Raji (cell line): ENCODE data around the gene FUBP1.

Experiments used
- POLR2A ChIP-seq: IDR thresholded peaks from 2 replicates; pipeline ENCODE4 v1.6.1; 2011; ENCODE audit warnings: low read depth, low read length, control low read depth; ENCODE audit not compliant: insufficient read depth

Gene FUBP1

DNA sequence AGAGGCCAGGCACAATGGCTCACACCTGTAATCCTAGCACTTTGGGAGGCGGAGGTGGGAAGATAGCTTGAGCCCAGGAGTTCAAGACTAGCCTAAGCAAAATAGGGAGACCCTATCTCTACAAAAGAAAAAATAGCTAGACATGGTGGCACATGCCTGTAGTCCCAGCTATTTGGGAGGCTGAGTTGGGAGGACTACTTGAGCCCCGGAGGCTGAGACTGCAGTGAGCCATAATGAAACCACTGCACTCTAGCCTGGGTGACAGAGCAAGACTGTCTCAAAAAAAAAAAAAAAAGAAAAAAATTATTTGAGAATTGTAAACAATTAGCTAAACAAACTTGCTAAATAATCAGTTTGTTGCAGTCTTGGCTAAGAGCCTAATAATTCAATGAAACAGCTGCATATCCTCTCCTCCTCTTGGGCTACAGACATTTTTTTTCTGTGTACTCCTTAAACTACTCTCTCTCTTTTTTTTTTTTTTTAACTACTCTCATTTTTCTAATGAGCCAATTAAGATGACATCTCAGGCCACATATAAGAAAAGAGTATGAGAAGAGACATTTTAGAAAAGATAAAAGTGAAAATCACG is 15.3 kb upstream of the FUBP1 start:
- no peak for TF ChIP-seq POLR2A

DNA sequence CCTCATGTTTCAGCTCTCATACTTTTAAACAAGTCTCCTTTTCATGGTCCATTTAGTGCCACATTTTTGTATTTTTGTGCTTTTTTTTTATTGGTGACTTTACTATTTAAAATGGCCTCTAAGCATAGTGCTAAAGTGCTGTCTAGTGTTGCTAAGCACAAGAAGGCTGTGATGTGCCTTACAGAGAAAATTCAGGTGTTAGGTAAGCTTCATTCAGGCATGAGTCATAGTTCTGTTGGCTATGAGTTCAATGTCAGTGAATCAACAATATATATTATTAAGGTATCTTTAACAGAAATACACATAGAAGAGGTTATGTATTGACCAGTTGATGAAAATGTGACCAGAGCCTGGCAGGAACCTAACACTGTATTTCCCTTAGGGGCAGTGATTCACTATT is 12.8 kb upstream of the FUBP1 start:
- no peak for TF ChIP-seq POLR2A

GRCh38 chr1:77990629-77991204 is 11.8 kb upstream of the FUBP1 start:
- no peak for TF ChIP-seq POLR2A

DNA sequence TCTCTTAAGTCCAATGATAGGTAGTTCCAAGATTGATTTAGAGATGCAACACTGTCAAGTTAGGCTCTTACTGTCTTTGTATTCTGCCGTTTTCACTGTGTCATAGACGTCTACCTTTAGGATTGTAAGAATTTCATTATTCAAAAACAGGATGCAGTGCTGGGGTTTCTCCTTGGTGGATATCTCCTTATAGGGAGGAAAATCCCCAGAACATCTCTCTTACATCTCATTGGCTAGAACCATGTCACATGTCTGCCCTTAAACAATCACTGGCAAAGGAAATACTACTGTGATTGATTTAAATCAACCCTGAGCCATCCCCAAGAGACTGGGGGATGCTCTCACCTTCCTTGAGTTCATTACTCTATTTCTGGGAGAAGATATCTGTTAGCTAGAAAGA is 10.9 kb upstream of the FUBP1 start:
- no peak for TF ChIP-seq POLR2A

DNA sequence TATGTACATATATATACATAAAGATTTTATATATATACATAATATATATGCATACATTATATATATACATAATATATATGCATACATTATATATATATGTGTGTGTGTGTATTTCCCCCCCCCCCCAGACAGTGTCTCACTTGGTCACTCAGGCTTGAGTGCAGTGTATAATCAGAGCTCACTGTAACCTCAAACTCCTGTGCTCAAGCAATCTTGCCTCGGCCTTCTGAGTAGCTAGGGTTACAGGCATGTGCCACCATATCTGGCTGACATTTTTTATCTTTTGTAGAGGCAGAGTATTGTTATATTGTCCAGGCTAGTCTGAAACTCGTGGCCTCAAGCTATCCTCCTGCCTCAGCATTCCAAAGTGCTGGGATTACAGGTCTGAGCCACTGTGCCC is 9.0 kb upstream of the FUBP1 start:
- TF ChIP-seq POLR2A = no peak

DNA sequence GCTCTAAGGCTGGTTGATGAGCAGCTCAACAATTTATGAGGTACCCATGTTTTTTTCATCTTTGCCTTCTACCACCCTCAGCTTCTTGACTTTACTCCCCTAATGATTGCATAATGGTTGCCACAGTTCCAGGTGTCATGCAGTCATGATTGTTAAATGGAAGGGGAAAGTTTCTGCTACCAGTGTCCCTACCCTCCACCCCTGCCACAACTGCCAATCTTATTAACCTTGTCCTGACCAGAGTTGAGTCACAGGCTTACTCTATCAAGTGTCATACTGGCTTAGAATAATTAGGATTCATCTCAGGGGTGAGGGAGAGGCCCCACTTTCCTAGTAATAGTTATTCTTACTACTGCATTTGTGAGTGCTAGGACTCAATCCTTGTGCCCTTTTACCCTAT is 7.9 kb upstream of the FUBP1 start:
- no peak for TF ChIP-seq POLR2A

- TF ChIP-seq POLR2A = no peak
These were observed 5.8 kb upstream of the FUBP1 start for GRCh38 chr1:77984629-77985028.

DNA sequence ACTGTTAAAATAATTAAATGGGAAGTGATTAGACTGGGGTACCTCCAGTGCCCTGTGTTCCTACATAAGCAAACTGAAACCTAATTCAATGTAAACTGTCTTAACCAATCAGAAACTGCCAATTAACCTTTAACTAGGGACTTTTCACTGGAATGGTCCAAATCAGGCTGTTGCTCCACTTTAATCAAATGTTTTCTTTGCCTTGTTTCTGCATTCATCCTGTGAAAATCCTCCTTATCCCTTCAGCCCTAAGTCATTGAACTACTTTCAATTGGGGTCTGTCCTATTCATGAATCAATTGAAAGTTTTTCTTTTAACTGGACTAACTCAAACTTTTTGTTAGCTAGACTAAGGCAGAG is 5.1 kb upstream of the FUBP1 start:
- no peak for TF ChIP-seq POLR2A

GRCh38 chr1:77978293-77978968 is 441 bp downstream of the FUBP1 start:
- no peak; the same call in 1 of the 2 replicates for TF ChIP-seq POLR2A

DNA sequence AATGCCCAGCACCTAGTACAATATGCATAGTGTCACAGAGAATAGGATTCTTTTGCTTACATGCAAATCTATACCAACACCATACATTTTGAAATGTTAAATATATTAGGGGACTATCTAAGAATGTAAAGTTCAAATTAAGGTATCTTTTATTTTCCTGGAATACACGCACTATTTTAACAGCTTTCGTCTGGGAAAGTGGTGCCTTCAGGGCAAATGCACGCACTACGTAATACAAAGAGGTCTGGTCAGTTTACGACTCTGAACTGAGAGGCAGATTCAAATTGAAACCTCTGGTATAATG is 931 bp downstream of the FUBP1 start:
- TF ChIP-seq POLR2A = no peak

GRCh38 chr1:77976433-77977076 is 2.3 kb downstream of the FUBP1 start:
- no peak for TF ChIP-seq POLR2A

DNA sequence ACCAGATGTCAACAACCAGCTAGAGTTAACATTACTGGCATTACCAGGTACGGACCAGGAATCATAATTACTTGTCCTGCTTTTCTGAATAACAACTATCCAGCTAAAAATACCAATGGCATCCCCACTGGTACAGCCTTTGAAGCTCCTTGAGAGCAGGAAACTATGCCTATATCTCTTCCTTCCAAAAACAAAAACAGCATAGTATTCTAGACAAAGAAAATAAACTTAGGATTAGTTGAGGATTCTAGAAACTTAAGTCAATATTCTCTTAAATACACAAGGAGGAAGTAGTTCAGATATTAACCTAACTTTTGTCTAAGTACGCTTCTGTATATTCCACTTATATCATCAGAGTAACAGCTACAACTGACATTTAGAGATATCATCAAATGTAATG is 3.0 kb downstream of the FUBP1 start:
- TF ChIP-seq POLR2A = no peak

DNA sequence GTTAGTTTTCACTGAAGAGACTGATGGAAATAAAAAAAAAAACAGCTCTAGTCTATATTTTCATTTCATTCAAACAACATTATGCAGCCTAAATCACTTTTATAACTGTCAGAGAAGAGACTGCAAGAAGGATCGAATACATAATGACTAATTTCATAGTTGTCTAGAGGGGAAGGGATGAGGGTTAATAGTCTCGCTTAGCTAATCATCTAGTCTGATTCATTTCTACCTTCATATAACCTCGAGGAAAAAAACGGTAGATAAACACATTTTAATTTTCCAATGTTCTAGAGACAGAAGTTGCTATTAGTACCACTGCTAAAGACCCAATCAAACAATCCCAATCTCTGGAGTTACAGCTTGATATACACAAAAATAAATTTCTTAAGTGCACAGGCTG is 3.5 kb downstream of the FUBP1 start:
- TF ChIP-seq POLR2A = no peak

GRCh38 chr1:77972080-77972479 is 6.8 kb downstream of the FUBP1 start:
- TF ChIP-seq POLR2A = no peak

GRCh38 chr1:77970192-77970591 is 8.7 kb downstream of the FUBP1 start:
- TF ChIP-seq POLR2A = no peak

DNA sequence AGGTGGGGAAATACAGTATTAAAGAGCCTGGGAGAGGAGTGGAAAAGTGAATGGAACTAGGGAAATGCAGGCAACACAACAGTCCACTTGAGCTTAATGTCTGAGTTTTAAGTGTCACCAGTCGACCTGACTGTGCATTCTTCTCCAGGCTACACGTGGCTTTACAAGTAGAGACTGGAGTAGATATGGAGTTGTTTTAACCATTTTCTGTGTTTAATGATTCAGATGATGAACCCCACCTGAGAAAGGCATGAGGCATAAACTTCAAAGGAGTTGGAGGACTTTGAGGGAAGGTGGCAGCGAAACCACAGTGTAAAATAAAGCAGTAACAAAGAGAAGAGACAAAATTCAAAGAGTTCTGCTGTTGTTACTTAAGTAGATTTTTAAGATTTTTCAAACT is 12.6 kb downstream of the FUBP1 start:
- no peak for TF ChIP-seq POLR2A

GRCh38 chr1:77961392-77961791 is 17.5 kb downstream of the FUBP1 start:
- no peak for TF ChIP-seq POLR2A

GRCh38 chr1:77958850-77959249 is 20.0 kb downstream of the FUBP1 start:
- no peak for TF ChIP-seq POLR2A
